GM12892 (cell line): ENCODE results near the gene TPBGL.

Experiments used
- POLR2A ChIP-seq: IDR thresholded peaks from 2 replicates; pipeline ENCODE4 v1.6.1; 2011; ENCODE audit warnings: low read depth, low read length, control low read depth
- POLR2AphosphoS5 ChIP-seq: IDR thresholded peaks from 2 replicates; pipeline ENCODE4 v1.6.1; 2011; ENCODE audit warnings: low read depth, low read length, control low read depth

GRCh38 chr11:75204012-75204674 lies 36.4 kb upstream of the TPBGL start:
- TF ChIP-seq POLR2A (no peak), POLR2AphosphoS5 (no peak)
